Esophagus muscularis mucosa (tissue), 4 donors: ENCODE data around the gene RRP8. TPM values are rescaled to one million over a fixed set of nuclear protein-coding genes. Genes with fewer than 3 reads are reported as not detected.

ENCODE experiments used
- DNase-seq: peaks from one replicate; pipeline ENCODE4 v3.0.0-alpha.2; 2017; ENCODE audit errors: extremely low spot score
- H3K27ac ChIP-seq, 4 donors: fragments of 200-600 bp; sonication (generic); replicated peaks in 1 of 4; 1 replicate in 3 of 4; 2 replicates in 1 of 4; pipeline ENCODE4 v1.5.1; 2016 to 2019; ENCODE audit warnings: mild to moderate bottlenecking in 1 of 4
- H3K27me3 ChIP-seq, 4 donors: fragments of 200-600 bp; sonication (generic); one replicate each; pipeline versions ENCODE4 v1.5.1 to v1.6.0; 2016 to 2019
- H3K36me3 ChIP-seq, 4 donors: fragments of 200-600 bp; sonication (generic); one replicate each; pipeline ENCODE4 v1.5.1; 2016 to 2019
- H3K4me1 ChIP-seq, 4 donors: fragments of 200-600 bp; sonication (generic); one replicate each; pipeline ENCODE4 v1.5.1; 2016 to 2019
- H3K4me3 ChIP-seq, 4 donors: fragments of 200-600 bp; sonication (generic); 1 replicate in 2 of 4; 2 replicates in 2 of 4; pipeline ENCODE4 v1.5.1; 2016 to 2019; ENCODE audit warnings: mild to moderate bottlenecking in 4 of 4, moderate library complexity in 1 of 4
- H3K9me3 ChIP-seq, 4 donors: fragments of 200-600 bp; sonication (generic); 1 replicate in 3 of 4; 2 replicates in 1 of 4; pipeline ENCODE4 v1.5.1; 2016 to 2019
- CTCF ChIP-seq, 3 experiments: fragments of 200-600 bp in 2 of 3; fragments of 450-650 bp in 1 of 3; sonication (generic) in 2 of 3; IDR thresholded peaks; one replicate each; pipeline ENCODE4 v1.5.1; 2017 to 2019; ENCODE audit warnings: antibody characterized with exemption in 3 of 3, mild to moderate bottlenecking in 2 of 3, moderate library complexity in 1 of 3
- EP300 ChIP-seq: sonication (generic); formaldehyde crosslinking; IDR thresholded peaks from one replicate; pipeline ENCODE4 v1.6.1; 2017; ENCODE audit warnings: antibody characterized with exemption
- POLR2A ChIP-seq: fragments of 450-650 bp; IDR thresholded peaks from one replicate; pipeline ENCODE4 v1.6.1; 2017; ENCODE audit warnings: antibody characterized with exemption, moderate library complexity, mild to moderate bottlenecking, low read depth
- POLR2AphosphoS5 ChIP-seq, 2 donors: sonication (generic); formaldehyde crosslinking; IDR thresholded peaks; one replicate each; pipeline ENCODE4 v1.6.1; 2017; ENCODE audit warnings: antibody characterized with exemption in 2 of 2
- WGBS: methylation state at CpG from one replicate; pipeline ENCODE4 v1.1.5; 2018; 5-methylcytosine and 5-hydroxymethylcytosine counted together
- intact Hi-C: fragments of 100-400 bp; cut with DNase I; formaldehyde crosslinking; loops from one replicate; pipeline ENCODE4 v1.15.1; 2023
- total RNA-seq, 4 donors: library from RNA; depleted of rRNA; stranded (reverse); fragments of >200 nt; gene quantifications; one replicate each; pipeline versions ENCODE4 v1.1.0 to v1.2.1, GENCODE V29; 2016

RRP8 gene
- total RNA-seq, 4 donors from 2014 or later, result 12.4 to 34.0 (median 27.0) TPM

- 83% methylated on average over 9 of the region's 10 CpGs for WGBS
Observed at GRCh38 chr11:6563667-6564066, 39.7 kb downstream of the RRP8 start.

GRCh38 chr11:6563121-6563619 is 40.2 kb downstream of the RRP8 start:
- 94% methylated on average over 3 of the region's 4 CpGs for WGBS

More at GRCh38 chr11:6563667-6564066, 39.7 kb downstream of the RRP8 start:
- no peak overlapping the region for H3K4me3 ChIP-seq
- TF ChIP-seq POLR2AphosphoS5 (IDR thresholded peaks at IDR 0.05) (no peak), EP300 (no peak), POLR2A (no peak), CTCF (IDR thresholded peaks at IDR 0.05) (no peak)
- DNase-seq, result no peak
- H3K27me3 ChIP-seq, result no peaks in the 10 kb centered on the region
- H3K4me1 ChIP-seq, result peaks cover 4 to 8% (median 6%) of the 10 kb centered on the region in 4 donors
- no peaks in the 10 kb centered on the region for H3K9me3 ChIP-seq
- H3K27ac ChIP-seq, result no peak overlapping the region
- intact Hi-C loops, result no loop called here
- H3K36me3 ChIP-seq, result peaks cover 0 to 48% (median 21%) of the 10 kb centered on the region in 4 donors

GRCh38 chr11:6561288-6561687 is 42.1 kb downstream of the RRP8 start:
- peaks cover 0 to 51% (median 15%) of the 10 kb centered on the region in 4 donors for H3K36me3 ChIP-seq
- intact Hi-C loops, result no loop called here
- no peak overlapping the region for H3K27ac ChIP-seq

More at GRCh38 chr11:6563121-6563619, 40.2 kb downstream of the RRP8 start:
- Histone ChIP-seq H3K4me1 (peaks cover 0 to 8% (median 1%) of the 10 kb centered on the region in 4 donors), H3K9me3 (no peaks in the 10 kb centered on the region), H3K36me3 (peaks cover 0 to 53% (median 22%) of the 10 kb centered on the region in 4 donors), H3K27ac (no peak overlapping the region), H3K27me3 (no peaks in the 10 kb centered on the region), H3K4me3 (no peak overlapping the region)
- no peak for DNase-seq
- intact Hi-C loops, result no loop called here
- no peak for TF ChIP-seq POLR2A
- no peak for TF ChIP-seq CTCF (IDR thresholded peaks at IDR 0.05)
- TF ChIP-seq EP300, result no peak
- no peak for TF ChIP-seq POLR2AphosphoS5 (IDR thresholded peaks at IDR 0.05)

GRCh38 chr11:6559369-6559768 is 44.0 kb downstream of the RRP8 start:
- intact Hi-C loops, result no loop called here
- TF ChIP-seq POLR2AphosphoS5 (IDR thresholded peaks at IDR 0.05), result no peak
- no peak for TF ChIP-seq CTCF (IDR thresholded peaks at IDR 0.05)
- TF ChIP-seq EP300, result no peak
- no peak for TF ChIP-seq POLR2A
- Histone ChIP-seq H3K36me3 (peaks cover 0 to 40% (median 11%) of the 10 kb centered on the region in 4 donors), H3K27me3 (no peaks in the 10 kb centered on the region), H3K4me3 (no peak overlapping the region), H3K4me1 (no peaks in the 10 kb centered on the region), H3K27ac (no peak overlapping the region), H3K9me3 (no peaks in the 10 kb centered on the region)
- WGBS, result 91% methylated on average over 1 of the region's 1 CpG
- DNase-seq, result peak; percentile 80

More at GRCh38 chr11:6561288-6561687, 42.1 kb downstream of the RRP8 start:
- no peak for DNase-seq
- no peak overlapping the region for H3K4me3 ChIP-seq
- H3K9me3 ChIP-seq, result no peaks in the 10 kb centered on the region
- 96% methylated on average over 3 of the region's 3 CpGs for WGBS
- TF ChIP-seq POLR2AphosphoS5 (IDR thresholded peaks at IDR 0.05), result no peak
- no peaks in the 10 kb centered on the region for H3K4me1 ChIP-seq
- H3K27me3 ChIP-seq, result no peaks in the 10 kb centered on the region

- peaks cover 0 to 27% (median 4%) of the 10 kb centered on the region in 4 donors for H3K36me3 ChIP-seq
Observed at GRCh38 chr11:6557761-6558674, 45.4 kb downstream of the RRP8 start.

More at GRCh38 chr11:6557761-6558674, 45.4 kb downstream of the RRP8 start:
- TF ChIP-seq POLR2A, result no peak
- TF ChIP-seq CTCF (IDR thresholded peaks at IDR 0.05), result no peak
- no peak for TF ChIP-seq EP300
- TF ChIP-seq POLR2AphosphoS5 (IDR thresholded peaks at IDR 0.05), result no peak
- Histone ChIP-seq H3K4me1 (no peaks in the 10 kb centered on the region), H3K4me3 (no peak overlapping the region), H3K27me3 (no peaks in the 10 kb centered on the region), H3K9me3 (no peaks in the 10 kb centered on the region), H3K27ac (no peak overlapping the region)
- 95% methylated on average over 7 of the region's 14 CpGs for WGBS
- intact Hi-C loops, result no loop called here
- peak; percentile 78 for DNase-seq
